HepG2 (cell line): ENCODE data around the gene LMTK2. TPM values are rescaled to one million over a fixed set of nuclear protein-coding genes. Genes with fewer than 3 reads are reported as not detected.

Source experiments
- ATF7 ChIP-seq, 2 experiments: fragments of 450-650 bp in 1 of 2; sonication (generic) in 1 of 2; formaldehyde crosslinking in 1 of 2; IDR thresholded peaks; 2 replicates each; pipeline versions ENCODE4 v1.4.0 to v1.6.1; 2016 to 2020; ENCODE audit warnings: antibody characterized with exemption in 1 of 2, mild to moderate bottlenecking in 1 of 2, missing genetic modification reagents in 1 of 2
- CEBPZ ChIP-seq: IDR thresholded peaks from 2 replicates; pipeline ENCODE4 v1.6.1; 2012; ENCODE audit warnings: low read length, improper control_type of control experiment
- FLYWCH1 ChIP-seq: sonication (generic); formaldehyde crosslinking; IDR thresholded peaks from 2 replicates; pipeline ENCODE4 v1.8.1; 2023; ENCODE audit warnings: mild to moderate bottlenecking, missing genetic modification reagents
- GPBP1L1 ChIP-seq: sonication (generic); formaldehyde crosslinking; IDR thresholded peaks from 2 replicates; pipeline ENCODE4 v1.5.0; 2020; ENCODE audit warnings: mild to moderate bottlenecking, missing genetic modification reagents
- GTF2F1 ChIP-seq: fragments of 150-350 bp; IDR thresholded peaks from 2 replicates; pipeline ENCODE4 v1.6.1; 2014; ENCODE audit warnings: low read length
- HINFP ChIP-seq: sonication (generic); formaldehyde crosslinking; IDR thresholded peaks from 2 replicates; pipeline ENCODE4 v1.4.0; 2020; ENCODE audit warnings: low read depth, mild to moderate bottlenecking, missing genetic modification reagents
- ISL2 ChIP-seq: sonication (generic); formaldehyde crosslinking; IDR thresholded peaks from 2 replicates; pipeline ENCODE4 v1.5.0; 2020; ENCODE audit warnings: missing genetic modification reagents
- KAT7 ChIP-seq: IDR thresholded peaks from 2 replicates; pipeline ENCODE4 v1.6.1; 2018; ENCODE audit warnings: borderline replicate concordance, missing compliant biosample characterization
- KDM5B ChIP-seq: sonication (generic); formaldehyde crosslinking; IDR thresholded peaks from 2 replicates; pipeline ENCODE4 v1.4.0; 2020; ENCODE audit warnings: missing genetic modification reagents, mild to moderate bottlenecking, borderline replicate concordance
- PRDM4 ChIP-seq: sonication (generic); formaldehyde crosslinking; IDR thresholded peaks from 2 replicates; pipeline ENCODE4 v1.9.0; 2021; ENCODE audit warnings: missing genetic modification reagents, borderline replicate concordance
- SETDB1 ChIP-seq: sonication (generic); formaldehyde crosslinking; IDR thresholded peaks from 2 replicates; pipeline ENCODE4 v1.5.1; 2020; ENCODE audit warnings: missing genetic modification reagents, mild to moderate bottlenecking, borderline replicate concordance
- SOX13 ChIP-seq, 3 experiments: fragments of 450-650 bp in 1 of 3; sonication (generic) in 1 of 3; formaldehyde crosslinking in 1 of 3; IDR thresholded peaks in 2 of 3; conservative IDR thresholded peaks in 1 of 3; 2 replicates each; pipeline versions ENCODE4 v1.5.0 to v1.6.1; 2016 to 2020; ENCODE audit warnings: antibody characterized with exemption in 1 of 3, mild to moderate bottlenecking in 1 of 3, missing compliant biosample characterization in 1 of 3, missing genetic modification reagents in 1 of 3, moderate library complexity in 1 of 3
- TRIM24 ChIP-seq: sonication (generic); formaldehyde crosslinking; IDR thresholded peaks from 2 replicates; pipeline ENCODE4 v1.8.0; 2022; ENCODE audit warnings: mild to moderate bottlenecking, missing genetic modification reagents
- ZBTB3 ChIP-seq: sonication (generic); formaldehyde crosslinking; IDR thresholded peaks from 2 replicates; pipeline ENCODE4 v1.4.0; 2020; ENCODE audit warnings: low read depth, mild to moderate bottlenecking, moderate library complexity, missing genetic modification reagents, borderline replicate concordance
- ZNF253 ChIP-seq: sonication (generic); formaldehyde crosslinking; IDR thresholded peaks from 2 replicates; pipeline ENCODE4 v1.8.0; 2022; ENCODE audit warnings: mild to moderate bottlenecking, missing genetic modification reagents, borderline replicate concordance
- ZNF292 ChIP-seq: sonication (generic); formaldehyde crosslinking; IDR thresholded peaks from 2 replicates; pipeline ENCODE4 v1.8.1; 2022; ENCODE audit warnings: mild to moderate bottlenecking, low read depth, missing genetic modification reagents, borderline replicate concordance
- ZNF430 ChIP-seq: sonication (generic); formaldehyde crosslinking; IDR thresholded peaks from 2 replicates; pipeline ENCODE4 v1.9.0; 2021; ENCODE audit warnings: mild to moderate bottlenecking, missing genetic modification reagents
- ZNF569 ChIP-seq: sonication (generic); formaldehyde crosslinking; IDR thresholded peaks from 2 replicates; pipeline ENCODE4 v1.5.0; 2020; ENCODE audit warnings: mild to moderate bottlenecking, missing genetic modification reagents, moderate library complexity, borderline replicate concordance
- ZNF703 ChIP-seq: sonication (generic); formaldehyde crosslinking; IDR thresholded peaks from 2 replicates; pipeline ENCODE4 v1.5.1; 2020; ENCODE audit warnings: missing genetic modification reagents, mild to moderate bottlenecking, moderate library complexity, borderline replicate concordance
- ZNF777 ChIP-seq: sonication (generic); formaldehyde crosslinking; IDR thresholded peaks from 2 replicates; pipeline ENCODE4 v1.4.0; 2020; ENCODE audit warnings: missing genetic modification reagents
- polyA plus RNA-seq, 8 experiments: library from polyadenylated mRNA; depleted of rRNA in 3 of 8; stranded (reverse) in 7 of 8; unstranded in 1 of 8; fragments of >200 nt; fragmentation: Illumina TruSeq in 4 of 8; extraction: Trizol in 4 of 8; gene quantifications; 2 replicates each; pipeline versions ENCODE4 v1.2.1 to v1.2.3, GENCODE V29; 2011 to 2016; ENCODE audit warnings: low read depth in 4 of 8, missing spikeins in 1 of 8, mixed read lengths in 1 of 8; ENCODE audit not compliant: insufficient read depth in 1 of 8
- total RNA-seq, 5 experiments: library from RNA; depleted of rRNA; stranded (reverse); fragments of >200 nt; fragmentation: Illumina TruSeq; extraction: Trizol; gene quantifications; 2 replicates each; pipeline ENCODE4 v1.2.3, GENCODE V29; 2016; ENCODE audit warnings: low read depth in 1 of 5

Gene LMTK2
- total and polyA plus RNA-seq, 2 of the 13 experiments (the other 11 are each of a cell fraction or from before 2014, with no cell fraction given), result 9.5 to 11.7 TPM

DNA sequence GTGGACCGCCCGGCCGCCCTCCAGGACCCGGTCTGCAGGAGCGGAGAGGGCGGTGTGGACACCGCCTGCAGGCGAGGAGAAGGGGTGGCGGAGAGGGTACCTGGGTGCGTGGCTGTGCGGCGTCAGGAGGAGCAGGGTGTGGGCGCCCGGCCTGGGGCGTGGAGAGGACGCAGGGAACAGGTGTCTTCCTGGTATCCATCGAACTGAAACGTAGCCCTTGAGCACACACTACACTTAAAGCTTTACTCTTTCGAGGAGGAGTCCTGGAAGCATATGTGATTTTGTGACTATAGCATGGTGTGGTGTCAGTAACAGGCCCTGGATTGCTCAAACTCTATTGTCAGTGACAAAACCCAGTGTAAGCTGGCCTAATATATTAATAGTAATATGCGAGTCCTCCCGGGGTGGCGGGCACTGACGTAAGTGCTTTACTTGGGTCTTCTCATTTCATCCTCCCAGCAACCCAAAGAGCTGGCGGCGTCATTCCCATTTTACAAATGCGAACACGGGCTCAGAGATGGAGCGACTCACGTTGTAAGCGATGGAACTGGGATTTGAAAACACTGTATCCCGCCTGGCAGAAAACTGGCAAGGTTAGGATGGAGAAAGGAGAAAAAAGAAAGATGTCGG, 145.9 kb downstream of the LMTK2 start (continued):
- TF ChIP-seq FLYWCH1, result no peak
- no peak for TF ChIP-seq GTF2F1
- TF ChIP-seq ZNF430 (CRISPR knock-in tag), result peak; percentile 59; the same call in 1 of the 2 replicates
- no peak for TF ChIP-seq ZBTB3 (CRISPR knock-in tag)
- no peak for TF ChIP-seq ZNF569 (CRISPR knock-in tag)
- no peak for TF ChIP-seq ISL2 (CRISPR knock-in tag)
- no peak for TF ChIP-seq CEBPZ
- no peak for TF ChIP-seq KAT7 (CRISPR knock-in tag)
- TF ChIP-seq ZNF777 (CRISPR knock-in tag), result 0 out of 2 replicates have a peak, but pooled peaks have one; percentile 7
- peak; percentile 80; the same call in 1 of the 2 replicates for TF ChIP-seq KDM5B (CRISPR knock-in tag)
- no peak for TF ChIP-seq ZNF703 (CRISPR knock-in tag)
- no peak for TF ChIP-seq PRDM4 (CRISPR knock-in tag)
- no peak for TF ChIP-seq GPBP1L1
- TF ChIP-seq ZNF253 (CRISPR knock-in tag), result no peak
- TF ChIP-seq SOX13 (IDR thresholded peaks at IDR 0.05), result no peak
- TF ChIP-seq SOX13 (CRISPR knock-in tag; conservative IDR thresholded peaks at IDR 0.05 in 1 of 2, IDR thresholded peaks at IDR 0.05 in 1 of 2), result no peak
- TF ChIP-seq SETDB1 (CRISPR knock-in tag), result no peak
- no peak for TF ChIP-seq TRIM24 (CRISPR knock-in tag)
- TF ChIP-seq ATF7 (IDR thresholded peaks at IDR 0.05), result no peak
- no peak for TF ChIP-seq ATF7 (CRISPR knock-in tag; IDR thresholded peaks at IDR 0.05)
- no peak for TF ChIP-seq ZNF292 (CRISPR knock-in tag)
- TF ChIP-seq HINFP (CRISPR knock-in tag), result no peak
